Right renal cortex interstitium (tissue), 3 donors: ENCODE results near the gene PIF1. TPM values are rescaled to one million over a fixed set of nuclear protein-coding genes. Genes with fewer than 3 reads are reported as not detected.
"Not testable (repeated sequence)": the region's sequence is repeated elsewhere in the genome, so short reads cannot be mapped to it uniquely, and the experiment has no call there.

ENCODE experiments used
- DNase-seq, 3 donors: peaks; one replicate each; pipeline ENCODE4 v3.0.0-alpha.2; 2013; ENCODE audit warnings: low read depth in 3 of 3, low spot score in 2 of 3
- polyA plus RNA-seq, 3 donors: library from polyadenylated mRNA; unstranded; fragments of 120-200 nt; gene quantifications; one replicate each; pipeline ENCODE4 v1.2.1, GENCODE V29; 2013; ENCODE audit not compliant: insufficient read length in 3 of 3

Gene PIF1
- polyA plus RNA-seq, 3 donors, result 5.7 to 8.1 (median 6.8) TPM

GRCh38 chr15:64813075-64813474, 12.4 kb downstream of the PIF1 start:
- DNase-seq, result no peak

- no peak for DNase-seq
Observed at GRCh38 chr15:64810497-64811326, 14.7 kb downstream of the PIF1 start.

GRCh38 chr15:64809649-64810496, 15.6 kb downstream of the PIF1 start:
- DNase-seq, result no peak

- no peak for DNase-seq
Observed at GRCh38 chr15:64808785-64809453, 16.5 kb downstream of the PIF1 start.

- no peak for DNase-seq
Observed at GRCh38 chr15:64807751-64808222, 17.7 kb downstream of the PIF1 start.

GRCh38 chr15:64807051-64807749, 18.2 kb downstream of the PIF1 start:
- DNase-seq, result no peak

- DNase-seq, result no peak
Observed at GRCh38 chr15:64806509-64806908, 18.9 kb downstream of the PIF1 start.

- DNase-seq, result no peak
Observed at GRCh38 chr15:64804619-64805018, 20.8 kb downstream of the PIF1 start.

- no peak for DNase-seq
Observed at GRCh38 chr15:64803526-64803925, 21.9 kb downstream of the PIF1 start.

GRCh38 chr15:64800476-64800875, 25.0 kb downstream of the PIF1 start:
- no peak for DNase-seq

GRCh38 chr15:64798905-64799304, 26.5 kb downstream of the PIF1 start:
- not testable (repeated sequence) for DNase-seq

- not testable (repeated sequence) for DNase-seq
Observed at GRCh38 chr15:64795921-64796320, 29.5 kb downstream of the PIF1 start.

GRCh38 chr15:64795299-64795698, 30.1 kb downstream of the PIF1 start:
- DNase-seq, result not testable (repeated sequence)

GRCh38 chr15:64792282-64792681, 33.2 kb downstream of the PIF1 start:
- no peak for DNase-seq

- DNase-seq, result no peak
Observed at GRCh38 chr15:64791401-64791800, 34.0 kb downstream of the PIF1 start.

GRCh38 chr15:64783796-64784195, 41.7 kb downstream of the PIF1 start:
- DNase-seq, result no peak

- DNase-seq, result no peak
Observed at GRCh38 chr15:64782751-64783150, 42.7 kb downstream of the PIF1 start.

- DNase-seq, result no peak
Observed at GRCh38 chr15:64781299-64781698, 44.1 kb downstream of the PIF1 start.

GRCh38 chr15:64780600-64781156, 44.8 kb downstream of the PIF1 start:
- no peak for DNase-seq

GRCh38 chr15:64779630-64780029, 45.8 kb downstream of the PIF1 start:
- DNase-seq, result no peak
